BE2C (cell line): ENCODE measurements around the gene TPSAB1.

Experiments used
- DNase-seq: peaks from one replicate; pipeline ENCODE4 v3.0.0-alpha.2; 2020
- H3K27me3 ChIP-seq: fragments of 250-450 bp; sonication (Bioruptor Pico); 2 replicates; pipeline ENCODE4 v1.5.1; 2020; ENCODE audit warnings: mild to moderate bottlenecking
- H3K36me3 ChIP-seq: fragments of 250-450 bp; sonication (Bioruptor Pico); 2 replicates; pipeline ENCODE4 v1.5.1; 2020; ENCODE audit warnings: mild to moderate bottlenecking
- H3K4me1 ChIP-seq: fragments of 250-450 bp; sonication (Bioruptor Pico); 2 replicates; pipeline ENCODE4 v1.5.1; 2020
- H3K4me3 ChIP-seq: 2 replicates; pipeline ENCODE4 v1.5.1; 2011; ENCODE audit warnings: low read depth, low read length
- H3K9me3 ChIP-seq: fragments of 250-450 bp; sonication (Bioruptor Pico); 2 replicates; pipeline ENCODE4 v1.5.1; 2020
- TF ChIP-seq, protein P1 (sequence below): IDR thresholded peaks from 2 replicates; pipeline ENCODE4 v1.5.1; 2012; ENCODE audit warnings: mild to moderate bottlenecking, low read depth, low read length

TPSAB1 gene

DNA sequence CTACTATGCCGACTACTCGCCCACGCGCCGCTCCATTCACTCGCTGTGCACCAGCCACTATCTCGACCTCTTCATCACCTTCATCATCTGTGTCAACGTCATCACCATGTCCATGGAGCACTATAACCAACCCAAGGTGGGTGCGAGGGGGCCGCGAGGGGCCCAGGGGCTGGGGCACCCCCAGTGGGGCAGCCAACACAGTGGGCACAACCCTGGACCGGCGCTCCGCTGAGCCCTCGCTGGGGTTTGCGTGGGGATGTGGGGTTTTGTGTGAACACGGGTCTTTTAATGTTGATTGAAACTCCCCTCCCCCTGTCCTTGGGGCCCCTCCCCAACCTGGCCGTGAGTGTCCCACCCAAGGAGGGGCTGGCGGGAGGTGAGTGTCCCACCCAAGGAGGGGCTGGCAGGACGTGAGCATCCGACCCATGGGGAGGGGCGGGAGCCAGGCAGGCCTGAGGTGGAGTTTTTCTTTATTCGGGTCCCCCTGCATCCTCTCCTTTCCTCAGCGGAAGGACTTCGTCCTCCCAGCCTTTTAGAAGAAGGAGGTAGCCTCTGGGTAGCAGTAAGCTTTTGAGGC lies 26.6 kb upstream of the TPSAB1 start:
- no peaks in the 10 kb centered on the region for H3K9me3 ChIP-seq
- TF ChIP-seq, protein P1, sequence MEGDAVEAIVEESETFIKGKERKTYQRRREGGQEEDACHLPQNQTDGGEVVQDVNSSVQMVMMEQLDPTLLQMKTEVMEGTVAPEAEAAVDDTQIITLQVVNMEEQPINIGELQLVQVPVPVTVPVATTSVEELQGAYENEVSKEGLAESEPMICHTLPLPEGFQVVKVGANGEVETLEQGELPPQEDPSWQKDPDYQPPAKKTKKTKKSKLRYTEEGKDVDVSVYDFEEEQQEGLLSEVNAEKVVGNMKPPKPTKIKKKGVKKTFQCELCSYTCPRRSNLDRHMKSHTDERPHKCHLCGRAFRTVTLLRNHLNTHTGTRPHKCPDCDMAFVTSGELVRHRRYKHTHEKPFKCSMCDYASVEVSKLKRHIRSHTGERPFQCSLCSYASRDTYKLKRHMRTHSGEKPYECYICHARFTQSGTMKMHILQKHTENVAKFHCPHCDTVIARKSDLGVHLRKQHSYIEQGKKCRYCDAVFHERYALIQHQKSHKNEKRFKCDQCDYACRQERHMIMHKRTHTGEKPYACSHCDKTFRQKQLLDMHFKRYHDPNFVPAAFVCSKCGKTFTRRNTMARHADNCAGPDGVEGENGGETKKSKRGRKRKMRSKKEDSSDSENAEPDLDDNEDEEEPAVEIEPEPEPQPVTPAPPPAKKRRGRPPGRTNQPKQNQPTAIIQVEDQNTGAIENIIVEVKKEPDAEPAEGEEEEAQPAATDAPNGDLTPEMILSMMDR = no peak
- no peaks in the 10 kb centered on the region for H3K36me3 ChIP-seq
- no peak overlapping the region for H3K4me3 ChIP-seq
- no peak for DNase-seq
- H3K27me3 ChIP-seq = no peaks in the 10 kb centered on the region
- H3K4me1 ChIP-seq = no peaks in the 10 kb centered on the region

DNA sequence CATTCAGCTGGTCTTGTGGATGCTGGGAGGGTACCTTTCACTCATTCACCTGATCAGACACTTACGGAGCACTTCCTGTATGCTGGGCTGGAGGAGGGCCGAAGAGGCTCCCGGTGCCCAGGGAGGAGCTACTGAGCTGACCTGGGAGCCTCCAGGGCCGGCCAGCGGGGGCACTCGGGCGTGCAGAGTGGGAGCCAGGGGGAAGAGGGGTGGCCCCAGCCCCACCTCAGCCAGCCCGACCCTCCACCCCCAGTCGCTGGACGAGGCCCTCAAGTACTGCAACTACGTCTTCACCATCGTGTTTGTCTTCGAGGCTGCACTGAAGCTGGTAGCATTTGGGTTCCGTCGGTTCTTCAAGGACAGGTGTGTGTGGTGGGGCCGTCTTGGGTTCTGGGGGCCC lies 25.8 kb upstream of the TPSAB1 start:
- Histone ChIP-seq H3K4me3 (no peak overlapping the region), H3K9me3 (no peaks in the 10 kb centered on the region)
- TF ChIP-seq, protein P1 = no peak

DNA sequence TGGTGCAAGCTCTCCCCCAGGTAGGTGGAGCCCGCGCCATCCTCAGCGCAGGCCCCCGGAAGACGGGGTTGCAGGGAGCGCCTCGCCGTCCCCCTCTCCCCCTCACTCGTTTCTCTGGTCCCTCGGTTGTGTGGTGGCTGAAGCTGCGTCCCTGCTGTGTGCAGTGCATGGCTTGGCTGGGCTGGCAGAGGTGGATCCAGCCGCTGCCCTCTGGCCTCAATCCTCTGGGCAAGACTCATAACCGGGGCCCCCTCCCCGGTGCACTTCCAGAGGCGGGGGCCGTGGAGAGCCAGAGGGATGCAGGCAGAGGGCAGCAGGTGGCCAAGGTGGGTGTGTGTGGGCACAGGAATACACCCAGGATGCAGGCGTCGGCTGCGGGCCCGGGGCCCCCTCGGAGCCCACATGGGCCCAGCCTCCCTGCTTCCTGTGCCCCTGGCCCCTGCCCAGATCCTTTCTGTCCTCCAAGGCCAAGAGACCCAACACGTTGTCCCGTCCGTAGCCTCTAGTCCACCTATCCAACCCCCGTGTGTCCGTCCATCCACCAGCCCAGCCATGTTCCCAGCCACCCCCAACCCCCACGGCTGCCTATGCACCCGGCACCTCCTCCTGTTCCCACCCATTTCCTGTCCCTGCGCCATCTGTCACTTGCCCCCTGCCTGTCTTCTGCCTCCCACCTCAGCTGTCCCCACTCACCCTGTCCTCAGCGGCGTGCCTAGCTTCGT lies 24.8 kb upstream of the TPSAB1 start:
- Histone ChIP-seq H3K27me3 (no peaks in the 10 kb centered on the region), H3K9me3 (no peaks in the 10 kb centered on the region), H3K36me3 (no peaks in the 10 kb centered on the region), H3K4me3 (no peak overlapping the region), H3K4me1 (no peaks in the 10 kb centered on the region)
- DNase-seq = no peak
- TF ChIP-seq, protein P1 = no peak

More for the DNA sequence above, 25.8 kb upstream of the TPSAB1 start:
- no peak for DNase-seq
- no peaks in the 10 kb centered on the region for H3K36me3 ChIP-seq
- no peaks in the 10 kb centered on the region for H3K27me3 ChIP-seq
- no peaks in the 10 kb centered on the region for H3K4me1 ChIP-seq

DNA sequence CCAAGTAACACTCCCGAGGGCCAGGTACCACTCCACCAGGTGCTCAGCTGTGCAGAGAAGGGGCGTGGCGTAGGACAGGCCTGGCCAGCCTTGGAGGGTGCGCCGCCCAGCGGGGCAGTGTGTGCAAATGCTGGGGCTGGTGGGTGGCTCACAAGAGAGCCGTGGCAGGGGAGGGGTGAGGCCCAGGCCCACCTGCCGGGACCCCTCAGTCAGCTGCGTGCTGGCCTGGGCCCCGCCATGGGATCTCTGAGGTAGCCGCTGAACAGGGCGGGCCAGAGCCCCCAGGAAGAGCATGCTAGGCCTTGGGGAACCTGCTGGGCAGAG lies 24.2 kb upstream of the TPSAB1 start:
- no peak for DNase-seq
- Histone ChIP-seq H3K36me3 (no peaks in the 10 kb centered on the region), H3K4me1 (no peaks in the 10 kb centered on the region), H3K27me3 (peaks cover 4% of the 10 kb centered on the region; the same call in 1 of the 2 replicates), H3K4me3 (no peak overlapping the region), H3K9me3 (no peaks in the 10 kb centered on the region)
- TF ChIP-seq, protein P1 = no peak

DNA sequence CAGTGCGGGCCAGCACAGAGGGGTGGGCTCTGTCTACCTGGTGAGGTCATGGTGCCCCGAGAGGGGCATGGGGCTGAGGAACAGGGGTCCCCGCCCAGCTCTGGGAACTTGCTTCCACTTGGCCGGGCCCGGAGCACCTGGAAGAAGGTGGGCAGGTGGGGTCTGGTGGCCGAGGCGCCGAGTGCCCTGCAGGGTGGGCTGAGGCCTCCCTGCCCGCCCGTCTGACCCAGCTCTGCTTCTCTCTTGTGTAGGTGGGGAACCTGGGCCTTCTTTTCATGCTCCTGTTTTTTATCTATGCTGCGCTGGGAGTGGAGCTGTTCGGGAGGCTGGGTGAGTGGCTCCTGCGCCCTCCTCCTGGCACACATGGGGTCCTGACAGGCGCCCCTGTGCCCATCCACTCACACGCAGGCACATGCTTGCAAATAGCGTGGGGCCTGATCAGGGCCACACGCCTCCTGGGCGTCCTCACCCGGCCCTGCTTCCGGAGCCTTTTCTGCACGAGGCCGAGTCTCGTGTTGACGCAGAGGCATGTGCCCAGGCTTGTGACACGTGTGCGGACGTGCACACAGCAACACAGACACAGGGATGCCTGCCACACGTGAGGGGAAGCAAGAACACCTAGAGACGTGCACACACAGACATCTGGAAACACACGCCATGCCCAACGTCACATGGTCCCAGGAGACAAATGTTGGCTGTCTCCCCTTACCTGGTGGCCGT lies 23.7 kb upstream of the TPSAB1 start:
- H3K36me3 ChIP-seq = no peaks in the 10 kb centered on the region
- no peaks in the 10 kb centered on the region for H3K4me1 ChIP-seq
- TF ChIP-seq, protein P1 = no peak
- peaks cover 4% of the 10 kb centered on the region; the same call in 1 of the 2 replicates for H3K27me3 ChIP-seq
- DNase-seq = no peak
- H3K9me3 ChIP-seq = no peaks in the 10 kb centered on the region
- H3K4me3 ChIP-seq = no peak overlapping the region

DNA sequence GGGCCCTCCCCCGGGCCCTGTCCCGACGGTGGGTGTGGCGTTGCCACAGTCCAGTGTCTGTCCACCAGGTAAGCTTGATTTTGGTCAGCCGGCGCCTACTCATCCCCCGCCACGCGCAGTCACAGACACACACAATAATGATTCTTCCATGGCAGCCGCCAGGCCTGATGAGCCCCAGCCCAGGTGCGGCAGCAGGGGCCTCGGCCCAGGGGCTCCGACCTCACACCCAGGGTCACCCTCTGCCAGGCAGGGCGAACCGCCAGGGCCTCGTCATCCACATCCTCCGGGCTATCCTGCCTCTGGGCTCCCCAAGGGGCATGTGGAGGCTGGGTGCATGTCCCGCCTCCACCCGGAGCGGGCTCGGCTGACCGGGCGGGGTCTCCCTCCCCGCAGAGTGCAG lies 23.0 kb upstream of the TPSAB1 start:
- H3K9me3 ChIP-seq = no peaks in the 10 kb centered on the region
- peaks cover 4% of the 10 kb centered on the region; the same call in 1 of the 2 replicates for H3K27me3 ChIP-seq
- TF ChIP-seq, protein P1 = no peak
- no peak overlapping the region for H3K4me3 ChIP-seq
- H3K36me3 ChIP-seq = no peaks in the 10 kb centered on the region
- H3K4me1 ChIP-seq = no peaks in the 10 kb centered on the region
- DNase-seq = no peak
